ENCODE data around the gene RPL21. TPM values are rescaled to one million over a fixed set of nuclear protein-coding genes. Genes with fewer than 3 reads are reported as not detected.
"Not testable (repeated sequence)": the region's sequence is repeated elsewhere in the genome, so short reads cannot be mapped to it uniquely, and the experiment has no call there.

RPL21 gene
- total RNA-seq, 1 donor from 2014 or later, result 802 TPM

GRCh38 chr13:27298849-27299248 is 47.5 kb downstream of the RPL21 start:
- H3K4me1 Mint-ChIP-seq (ENCODE audit: unreplicated experiment), result no peaks in the 10 kb centered on the region
- no peaks in the 10 kb centered on the region for H3K9me3 Mint-ChIP-seq (ENCODE audit: unreplicated experiment)
- no peak overlapping the region for H3K4me3 Mint-ChIP-seq (ENCODE audit: unreplicated experiment)
- TF ChIP-seq CTCF (IDR thresholded peaks at IDR 0.05), result no peak
- H3K27me3 Mint-ChIP-seq (ENCODE audit: unreplicated experiment), result peaks cover 51% of the 10 kb centered on the region
- H3K27ac Mint-ChIP-seq (ENCODE audit: unreplicated experiment), result no peak overlapping the region
- H3K36me3 Mint-ChIP-seq (ENCODE audit: unreplicated experiment), result no peaks in the 10 kb centered on the region
- no peak for DNase-seq (ENCODE audit: extremely low spot score, unreplicated experiment)

GRCh38 chr13:27300406-27300805 is 49.0 kb downstream of the RPL21 start:
- not testable (repeated sequence) for H3K9me3 Mint-ChIP-seq (ENCODE audit: unreplicated experiment); DNase-seq (ENCODE audit: extremely low spot score, unreplicated experiment); H3K4me3 Mint-ChIP-seq (ENCODE audit: unreplicated experiment); H3K36me3 Mint-ChIP-seq (ENCODE audit: unreplicated experiment); H3K4me1 Mint-ChIP-seq (ENCODE audit: unreplicated experiment); H3K27ac Mint-ChIP-seq (ENCODE audit: unreplicated experiment)
- peaks cover 43% of the 10 kb centered on the region for H3K27me3 Mint-ChIP-seq (ENCODE audit: unreplicated experiment)

GRCh38 chr13:27300941-27301586 is 49.7 kb downstream of the RPL21 start:
- no peak for TF ChIP-seq CTCF (IDR thresholded peaks at IDR 0.05)
- DNase-seq (ENCODE audit: extremely low spot score, unreplicated experiment), result no peak
- Mint-ChIP-seq H3K4me1 (ENCODE audit: unreplicated experiment) (no peaks in the 10 kb centered on the region), H3K27me3 (ENCODE audit: unreplicated experiment) (peaks cover 46% of the 10 kb centered on the region), H3K36me3 (ENCODE audit: unreplicated experiment) (no peaks in the 10 kb centered on the region), H3K27ac (ENCODE audit: unreplicated experiment) (no peak overlapping the region), H3K9me3 (ENCODE audit: unreplicated experiment) (no peaks in the 10 kb centered on the region), H3K4me3 (ENCODE audit: unreplicated experiment) (no peak overlapping the region)

- TF ChIP-seq CTCF (IDR thresholded peaks at IDR 0.05), result no peak
- Mint-ChIP-seq H3K27ac (ENCODE audit: unreplicated experiment) (no peak overlapping the region), H3K27me3 (ENCODE audit: unreplicated experiment) (peaks cover 44% of the 10 kb centered on the region), H3K4me3 (ENCODE audit: unreplicated experiment) (no peak overlapping the region), H3K36me3 (ENCODE audit: unreplicated experiment) (no peaks in the 10 kb centered on the region), H3K9me3 (ENCODE audit: unreplicated experiment) (no peaks in the 10 kb centered on the region), H3K4me1 (ENCODE audit: unreplicated experiment) (no peaks in the 10 kb centered on the region)
- DNase-seq (ENCODE audit: extremely low spot score, unreplicated experiment), result no peak
These were observed 51.4 kb downstream of the RPL21 start for GRCh38 chr13:27302643-27303262.

- H3K9me3 Mint-ChIP-seq (ENCODE audit: unreplicated experiment), result no peaks in the 10 kb centered on the region
- H3K36me3 Mint-ChIP-seq (ENCODE audit: unreplicated experiment), result no peaks in the 10 kb centered on the region
- no peak overlapping the region for H3K27ac Mint-ChIP-seq (ENCODE audit: unreplicated experiment)
- no peaks in the 10 kb centered on the region for H3K4me1 Mint-ChIP-seq (ENCODE audit: unreplicated experiment)
- no peak for DNase-seq (ENCODE audit: extremely low spot score, unreplicated experiment)
- H3K27me3 Mint-ChIP-seq (ENCODE audit: unreplicated experiment), result peaks cover 34% of the 10 kb centered on the region
- TF ChIP-seq CTCF (IDR thresholded peaks at IDR 0.05), result no peak
- no peak overlapping the region for H3K4me3 Mint-ChIP-seq (ENCODE audit: unreplicated experiment)
These were observed 52.7 kb downstream of the RPL21 start for GRCh38 chr13:27304099-27304498.
